WTC11 (cell line): ENCODE measurements around the gene CHTF18. TPM values are rescaled to one million over a fixed set of nuclear protein-coding genes. Genes with fewer than 3 reads are reported as not detected.
"Not testable (repeated sequence)": the region's sequence is repeated elsewhere in the genome, so short reads cannot be mapped to it uniquely, and the experiment has no call there.

ENCODE experiments used
- ATAC-seq: fragments of 200-7000 bp; cut with Tn5 transposase; 2 replicates; pipeline ENCODE4 v1.10.0; 2021; ENCODE audit warnings: mild to moderate bottlenecking, moderate library complexity
- CTCF ChIA-PET: fragments of 300-600 bp; sonication (Branson Sonifier 250); formaldehyde crosslinking; loops from one replicate; lab custom pipeline; 2021; ENCODE audit warnings: antibody characterized with exemption; lab: Charles Lee
- POLR2A ChIA-PET: fragments of 350-600 bp; sonication (Branson Sonifier 250); formaldehyde crosslinking; loops from one replicate; lab custom pipeline; 2021; ENCODE audit warnings: antibody characterized with exemption; lab: Charles Lee
- DNase-seq: peaks from one replicate; pipeline ENCODE4 v3.0.0; 2021; ENCODE audit warnings: low spot score
- H3K27ac Mint-ChIP-seq: 2 replicates; pipeline ENCODE4 v1.8.0; 2021; ENCODE audit warnings: mixed read lengths
- H3K27me3 Mint-ChIP-seq: 2 replicates; pipeline ENCODE4 v1.8.0; 2021; ENCODE audit warnings: low read depth, mild to moderate bottlenecking, moderate library complexity, mixed read lengths
- H3K36me3 Mint-ChIP-seq: 2 replicates; pipeline ENCODE4 v1.8.0; 2021; ENCODE audit warnings: mixed read lengths
- H3K4me1 Mint-ChIP-seq: 2 replicates; pipeline ENCODE4 v1.8.0; 2022; ENCODE audit warnings: mixed read lengths
- H3K4me3 Mint-ChIP-seq: 2 replicates; pipeline ENCODE4 v1.8.0; 2021; ENCODE audit warnings: mild to moderate bottlenecking, moderate library complexity, mixed read lengths
- H3K9me3 Mint-ChIP-seq: 2 replicates; pipeline ENCODE4 v1.8.0; 2021; ENCODE audit warnings: mixed read lengths
- ESRRA ChIP-seq: sonication (generic); formaldehyde crosslinking; IDR thresholded peaks from 2 replicates; pipeline ENCODE4 v1.8.1; 2022; ENCODE audit warnings: mild to moderate bottlenecking, missing genetic modification reagents, borderline replicate concordance
- IRF2 ChIP-seq: sonication (generic); formaldehyde crosslinking; IDR thresholded peaks from 2 replicates; pipeline ENCODE4 v1.8.0; 2022; ENCODE audit warnings: low read depth, missing genetic modification reagents, borderline replicate concordance
- NFE2L1 ChIP-seq: sonication (generic); formaldehyde crosslinking; IDR thresholded peaks from 2 replicates; pipeline ENCODE4 v1.8.1; 2023; ENCODE audit warnings: missing genetic modification reagents
- NFYB ChIP-seq: sonication (generic); formaldehyde crosslinking; conservative IDR thresholded peaks from 2 replicates; pipeline ENCODE4 v1.8.0; 2022; ENCODE audit warnings: low read depth, missing genetic modification reagents
- PRDM15 ChIP-seq: sonication (generic); formaldehyde crosslinking; IDR thresholded peaks from 2 replicates; pipeline ENCODE4 v1.8.0; 2022; ENCODE audit warnings: missing genetic modification reagents
- PRRX2 ChIP-seq: fragments of 250-450 bp; sonication (Bioruptor Pico); IDR thresholded peaks from 2 replicates; pipeline ENCODE4 v1.8.0; 2021; ENCODE audit warnings: mild to moderate bottlenecking
- SP1 ChIP-seq: sonication (generic); formaldehyde crosslinking; conservative IDR thresholded peaks from 2 replicates; pipeline ENCODE4 v1.8.1; 2022; ENCODE audit warnings: missing genetic modification reagents
- TCF7 ChIP-seq: sonication (generic); formaldehyde crosslinking; IDR thresholded peaks from 2 replicates; pipeline ENCODE4 v1.8.0; 2022; ENCODE audit warnings: mild to moderate bottlenecking, low read depth, missing genetic modification reagents, moderate library complexity
- ZBTB21 ChIP-seq: sonication (generic); formaldehyde crosslinking; IDR thresholded peaks from 2 replicates; pipeline ENCODE4 v1.8.1; 2023; ENCODE audit warnings: mild to moderate bottlenecking, missing genetic modification reagents, borderline replicate concordance
- ZNF425 ChIP-seq: fragments of 250-450 bp; sonication (Bioruptor Pico); conservative IDR thresholded peaks from 2 replicates; pipeline ENCODE4 v1.9.0; 2021; ENCODE audit warnings: mild to moderate bottlenecking
- total RNA-seq: library from RNA; stranded (reverse); gene quantifications from 3 replicates; pipeline ENCODE4 v1.2.3, GENCODE V29; 2021
- TF ChIP-seq, protein P1 (sequence below): sonication (generic); formaldehyde crosslinking; IDR thresholded peaks from 2 replicates; pipeline ENCODE4 v1.8.0; 2023; ENCODE audit warnings: missing genetic modification reagents
- TF ChIP-seq, protein P2 (sequence below): sonication (generic); formaldehyde crosslinking; IDR thresholded peaks from 2 replicates; pipeline ENCODE4 v1.8.1; 2022; ENCODE audit warnings: missing genetic modification reagents, borderline replicate concordance
- TF ChIP-seq, protein P3 (sequence below): fragments of 250-450 bp; sonication (Bioruptor Pico); IDR thresholded peaks from 2 replicates; pipeline ENCODE4 v1.9.0; 2021; ENCODE audit warnings: mild to moderate bottlenecking
- TF ChIP-seq, protein P4 (sequence below): sonication (generic); formaldehyde crosslinking; IDR thresholded peaks from 2 replicates; pipeline ENCODE4 v1.8.1; 2023; ENCODE audit warnings: mild to moderate bottlenecking, missing genetic modification reagents, borderline replicate concordance
- TF ChIP-seq, protein P5 (sequence below): fragments of 200-600 bp; IDR thresholded peaks from 2 replicates; pipeline ENCODE4 v1.8.0; 2022; ENCODE audit warnings: antibody characterized with exemption

CHTF18 gene
- total RNA-seq, 1 experiment from 2014 or later = 183 TPM

GRCh38 chr16:819336-820043, 31.1 kb downstream of the CHTF18 start (continued):
- TF ChIP-seq PRDM15 (CRISPR knock-in tag) (no peak), TCF7 (CRISPR knock-in tag) (no peak), IRF2 (CRISPR knock-in tag) (no peak), PRRX2 (no peak), ZBTB21 (no peak), ESRRA (no peak), ZNF425 (CRISPR knock-in tag) (no peak), SP1 (CRISPR knock-in tag) (no peak), NFYB (CRISPR knock-in tag) (no peak), NFE2L1 (CRISPR knock-in tag) (no peak)
- TF ChIP-seq, protein P1, sequence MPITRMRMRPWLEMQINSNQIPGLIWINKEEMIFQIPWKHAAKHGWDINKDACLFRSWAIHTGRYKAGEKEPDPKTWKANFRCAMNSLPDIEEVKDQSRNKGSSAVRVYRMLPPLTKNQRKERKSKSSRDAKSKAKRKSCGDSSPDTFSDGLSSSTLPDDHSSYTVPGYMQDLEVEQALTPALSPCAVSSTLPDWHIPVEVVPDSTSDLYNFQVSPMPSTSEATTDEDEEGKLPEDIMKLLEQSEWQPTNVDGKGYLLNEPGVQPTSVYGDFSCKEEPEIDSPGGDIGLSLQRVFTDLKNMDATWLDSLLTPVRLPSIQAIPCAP = no peak
- TF ChIP-seq, protein P2, sequence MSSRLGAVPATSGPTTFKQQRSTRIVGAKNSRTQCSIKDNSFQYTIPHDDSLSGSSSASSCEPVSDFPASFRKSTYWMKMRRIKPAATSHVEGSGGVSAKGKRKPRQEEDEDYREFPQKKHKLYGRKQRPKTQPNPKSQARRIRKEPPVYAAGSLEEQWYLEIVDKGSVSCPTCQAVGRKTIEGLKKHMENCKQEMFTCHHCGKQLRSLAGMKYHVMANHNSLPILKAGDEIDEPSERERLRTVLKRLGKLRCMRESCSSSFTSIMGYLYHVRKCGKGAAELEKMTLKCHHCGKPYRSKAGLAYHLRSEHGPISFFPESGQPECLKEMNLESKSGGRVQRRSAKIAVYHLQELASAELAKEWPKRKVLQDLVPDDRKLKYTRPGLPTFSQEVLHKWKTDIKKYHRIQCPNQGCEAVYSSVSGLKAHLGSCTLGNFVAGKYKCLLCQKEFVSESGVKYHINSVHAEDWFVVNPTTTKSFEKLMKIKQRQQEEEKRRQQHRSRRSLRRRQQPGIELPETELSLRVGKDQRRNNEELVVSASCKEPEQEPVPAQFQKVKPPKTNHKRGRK = no peak
- TF ChIP-seq, protein P3, sequence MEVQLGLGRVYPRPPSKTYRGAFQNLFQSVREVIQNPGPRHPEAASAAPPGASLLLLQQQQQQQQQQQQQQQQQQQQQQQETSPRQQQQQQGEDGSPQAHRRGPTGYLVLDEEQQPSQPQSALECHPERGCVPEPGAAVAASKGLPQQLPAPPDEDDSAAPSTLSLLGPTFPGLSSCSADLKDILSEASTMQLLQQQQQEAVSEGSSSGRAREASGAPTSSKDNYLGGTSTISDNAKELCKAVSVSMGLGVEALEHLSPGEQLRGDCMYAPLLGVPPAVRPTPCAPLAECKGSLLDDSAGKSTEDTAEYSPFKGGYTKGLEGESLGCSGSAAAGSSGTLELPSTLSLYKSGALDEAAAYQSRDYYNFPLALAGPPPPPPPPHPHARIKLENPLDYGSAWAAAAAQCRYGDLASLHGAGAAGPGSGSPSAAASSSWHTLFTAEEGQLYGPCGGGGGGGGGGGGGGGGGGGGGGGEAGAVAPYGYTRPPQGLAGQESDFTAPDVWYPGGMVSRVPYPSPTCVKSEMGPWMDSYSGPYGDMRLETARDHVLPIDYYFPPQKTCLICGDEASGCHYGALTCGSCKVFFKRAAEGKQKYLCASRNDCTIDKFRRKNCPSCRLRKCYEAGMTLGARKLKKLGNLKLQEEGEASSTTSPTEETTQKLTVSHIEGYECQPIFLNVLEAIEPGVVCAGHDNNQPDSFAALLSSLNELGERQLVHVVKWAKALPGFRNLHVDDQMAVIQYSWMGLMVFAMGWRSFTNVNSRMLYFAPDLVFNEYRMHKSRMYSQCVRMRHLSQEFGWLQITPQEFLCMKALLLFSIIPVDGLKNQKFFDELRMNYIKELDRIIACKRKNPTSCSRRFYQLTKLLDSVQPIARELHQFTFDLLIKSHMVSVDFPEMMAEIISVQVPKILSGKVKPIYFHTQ (CRISPR knock-in tag) = no peak
- TF ChIP-seq, protein P4, sequence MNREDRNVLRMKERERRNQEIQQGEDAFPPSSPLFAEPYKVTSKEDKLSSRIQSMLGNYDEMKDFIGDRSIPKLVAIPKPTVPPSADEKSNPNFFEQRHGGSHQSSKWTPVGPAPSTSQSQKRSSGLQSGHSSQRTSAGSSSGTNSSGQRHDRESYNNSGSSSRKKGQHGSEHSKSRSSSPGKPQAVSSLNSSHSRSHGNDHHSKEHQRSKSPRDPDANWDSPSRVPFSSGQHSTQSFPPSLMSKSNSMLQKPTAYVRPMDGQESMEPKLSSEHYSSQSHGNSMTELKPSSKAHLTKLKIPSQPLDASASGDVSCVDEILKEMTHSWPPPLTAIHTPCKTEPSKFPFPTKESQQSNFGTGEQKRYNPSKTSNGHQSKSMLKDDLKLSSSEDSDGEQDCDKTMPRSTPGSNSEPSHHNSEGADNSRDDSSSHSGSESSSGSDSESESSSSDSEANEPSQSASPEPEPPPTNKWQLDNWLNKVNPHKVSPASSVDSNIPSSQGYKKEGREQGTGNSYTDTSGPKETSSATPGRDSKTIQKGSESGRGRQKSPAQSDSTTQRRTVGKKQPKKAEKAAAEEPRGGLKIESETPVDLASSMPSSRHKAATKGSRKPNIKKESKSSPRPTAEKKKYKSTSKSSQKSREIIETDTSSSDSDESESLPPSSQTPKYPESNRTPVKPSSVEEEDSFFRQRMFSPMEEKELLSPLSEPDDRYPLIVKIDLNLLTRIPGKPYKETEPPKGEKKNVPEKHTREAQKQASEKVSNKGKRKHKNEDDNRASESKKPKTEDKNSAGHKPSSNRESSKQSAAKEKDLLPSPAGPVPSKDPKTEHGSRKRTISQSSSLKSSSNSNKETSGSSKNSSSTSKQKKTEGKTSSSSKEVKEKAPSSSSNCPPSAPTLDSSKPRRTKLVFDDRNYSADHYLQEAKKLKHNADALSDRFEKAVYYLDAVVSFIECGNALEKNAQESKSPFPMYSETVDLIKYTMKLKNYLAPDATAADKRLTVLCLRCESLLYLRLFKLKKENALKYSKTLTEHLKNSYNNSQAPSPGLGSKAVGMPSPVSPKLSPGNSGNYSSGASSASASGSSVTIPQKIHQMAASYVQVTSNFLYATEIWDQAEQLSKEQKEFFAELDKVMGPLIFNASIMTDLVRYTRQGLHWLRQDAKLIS (CRISPR knock-in tag) = no peak
- TF ChIP-seq, protein P5, sequence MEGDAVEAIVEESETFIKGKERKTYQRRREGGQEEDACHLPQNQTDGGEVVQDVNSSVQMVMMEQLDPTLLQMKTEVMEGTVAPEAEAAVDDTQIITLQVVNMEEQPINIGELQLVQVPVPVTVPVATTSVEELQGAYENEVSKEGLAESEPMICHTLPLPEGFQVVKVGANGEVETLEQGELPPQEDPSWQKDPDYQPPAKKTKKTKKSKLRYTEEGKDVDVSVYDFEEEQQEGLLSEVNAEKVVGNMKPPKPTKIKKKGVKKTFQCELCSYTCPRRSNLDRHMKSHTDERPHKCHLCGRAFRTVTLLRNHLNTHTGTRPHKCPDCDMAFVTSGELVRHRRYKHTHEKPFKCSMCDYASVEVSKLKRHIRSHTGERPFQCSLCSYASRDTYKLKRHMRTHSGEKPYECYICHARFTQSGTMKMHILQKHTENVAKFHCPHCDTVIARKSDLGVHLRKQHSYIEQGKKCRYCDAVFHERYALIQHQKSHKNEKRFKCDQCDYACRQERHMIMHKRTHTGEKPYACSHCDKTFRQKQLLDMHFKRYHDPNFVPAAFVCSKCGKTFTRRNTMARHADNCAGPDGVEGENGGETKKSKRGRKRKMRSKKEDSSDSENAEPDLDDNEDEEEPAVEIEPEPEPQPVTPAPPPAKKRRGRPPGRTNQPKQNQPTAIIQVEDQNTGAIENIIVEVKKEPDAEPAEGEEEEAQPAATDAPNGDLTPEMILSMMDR = no peak

GRCh38 chr16:820044-820408, 31.6 kb downstream of the CHTF18 start:
- H3K36me3 Mint-ChIP-seq, H3K4me1 Mint-ChIP-seq, DNase-seq, H3K27me3 Mint-ChIP-seq, H3K4me3 Mint-ChIP-seq, POLR2A ChIA-PET, H3K9me3 Mint-ChIP-seq, ATAC-seq, H3K27ac Mint-ChIP-seq: not testable (repeated sequence)
- CTCF ChIA-PET = interaction anchor here (0.8 to 7.8 kb wide), 2 partner anchors 236 to 283 kb away, joined by 3 to 31 read pairs; no protein-coding TSS in a partner anchor
